ENCODE measurements around the gene CD320.

DNA sequence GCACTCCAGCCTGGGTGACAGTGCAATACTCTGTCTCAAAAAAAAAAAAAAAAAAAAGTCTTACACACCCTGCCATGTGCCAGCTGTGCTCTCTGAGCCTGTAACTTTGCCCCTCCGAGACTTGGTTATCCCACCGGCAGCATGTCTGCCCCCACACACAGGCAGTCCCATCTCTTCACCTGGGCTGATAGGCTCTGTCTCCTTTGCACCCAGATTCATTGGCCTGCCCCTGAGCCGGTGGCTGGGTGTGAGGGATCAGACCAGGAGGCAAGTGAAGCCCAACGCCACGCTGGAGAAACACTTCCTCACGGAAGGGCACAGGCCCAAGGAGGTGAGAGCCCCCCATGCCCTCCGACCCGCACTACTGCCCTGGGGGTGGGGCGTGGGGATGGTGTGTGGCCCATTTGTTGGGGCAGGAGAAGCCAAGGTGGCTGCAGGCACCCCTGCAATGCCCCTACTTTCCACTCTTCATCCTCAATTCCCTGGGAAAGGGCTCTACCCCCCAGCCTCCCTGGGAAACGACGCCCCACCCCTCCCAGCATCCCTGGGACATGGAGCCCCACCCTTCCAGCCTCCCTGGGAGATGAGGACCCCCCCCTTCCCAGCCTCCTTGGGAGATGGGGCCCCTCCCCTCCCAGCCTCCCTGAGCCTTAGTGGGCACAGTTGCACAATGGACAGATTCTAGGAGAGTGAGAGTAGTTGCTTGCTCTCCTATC lies 53.7 kb downstream of the CD320 start:
- TF ChIP-seq, protein P1, sequence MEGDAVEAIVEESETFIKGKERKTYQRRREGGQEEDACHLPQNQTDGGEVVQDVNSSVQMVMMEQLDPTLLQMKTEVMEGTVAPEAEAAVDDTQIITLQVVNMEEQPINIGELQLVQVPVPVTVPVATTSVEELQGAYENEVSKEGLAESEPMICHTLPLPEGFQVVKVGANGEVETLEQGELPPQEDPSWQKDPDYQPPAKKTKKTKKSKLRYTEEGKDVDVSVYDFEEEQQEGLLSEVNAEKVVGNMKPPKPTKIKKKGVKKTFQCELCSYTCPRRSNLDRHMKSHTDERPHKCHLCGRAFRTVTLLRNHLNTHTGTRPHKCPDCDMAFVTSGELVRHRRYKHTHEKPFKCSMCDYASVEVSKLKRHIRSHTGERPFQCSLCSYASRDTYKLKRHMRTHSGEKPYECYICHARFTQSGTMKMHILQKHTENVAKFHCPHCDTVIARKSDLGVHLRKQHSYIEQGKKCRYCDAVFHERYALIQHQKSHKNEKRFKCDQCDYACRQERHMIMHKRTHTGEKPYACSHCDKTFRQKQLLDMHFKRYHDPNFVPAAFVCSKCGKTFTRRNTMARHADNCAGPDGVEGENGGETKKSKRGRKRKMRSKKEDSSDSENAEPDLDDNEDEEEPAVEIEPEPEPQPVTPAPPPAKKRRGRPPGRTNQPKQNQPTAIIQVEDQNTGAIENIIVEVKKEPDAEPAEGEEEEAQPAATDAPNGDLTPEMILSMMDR (IDR thresholded peaks at IDR 0.05), result no peak
- TF ChIP-seq RCOR1 (IDR thresholded peaks at IDR 0.05; ENCODE audit: low read depth, low read length), result no peak
- no peak for TF ChIP-seq POLR2AphosphoS2 (conservative IDR thresholded peaks at IDR 0.05; ENCODE audit: low read length)
- TF ChIP-seq POLR2A (IDR thresholded peaks at IDR 0.05; ENCODE audit: low read length), result no peak
- TF ChIP-seq MYC (IDR thresholded peaks at IDR 0.05; ENCODE audit: borderline replicate concordance, low read length), result no peak
- TF ChIP-seq EP300 (IDR thresholded peaks at IDR 0.05), result no peak

Data from A549 (cell line).